Nephron progenitor cell (in vitro differentiated cells): Measurements from ENCODE around the gene POLR2H.
A peak's percentile ranks its signal among the peaks of the same experiment; 100 is the strongest.

ENCODE experiments used
- DNase-seq: peaks from one replicate; pipeline ENCODE4 v3.0.0; 2021
- H3K27ac Mint-ChIP-seq: 2 replicates; pipeline ENCODE4 v1.8.0; 2021; ENCODE audit warnings: mild to moderate bottlenecking, moderate library complexity, mixed read lengths
- H3K27me3 Mint-ChIP-seq: 2 replicates; pipeline ENCODE4 v1.8.0; 2021; ENCODE audit warnings: mild to moderate bottlenecking, low read depth, mixed read lengths; ENCODE audit not compliant: poor library complexity
- H3K36me3 Mint-ChIP-seq: 2 replicates; pipeline ENCODE4 v1.8.0; 2021; ENCODE audit warnings: low read depth, mixed read lengths
- H3K4me1 Mint-ChIP-seq: 2 replicates; pipeline ENCODE4 v1.8.0; 2021; ENCODE audit warnings: mixed read lengths
- H3K4me3 Mint-ChIP-seq: 2 replicates; pipeline ENCODE4 v1.8.0; 2021; ENCODE audit warnings: mild to moderate bottlenecking, moderate library complexity, mixed read lengths
- H3K9me3 Mint-ChIP-seq: 2 replicates; pipeline ENCODE4 v1.8.0; 2021; ENCODE audit warnings: mild to moderate bottlenecking, moderate library complexity, mixed read lengths
- TF ChIP-seq, protein P1 (sequence below): fragments of 200-600 bp; sonication (generic); IDR thresholded peaks from 2 replicates; pipeline ENCODE4 v1.5.0; 2021; ENCODE audit warnings: antibody characterized with exemption

POLR2H gene

GRCh38 chr3:184352897-184353545 lies 8.5 kb upstream of the POLR2H start:
- no peaks in the 10 kb centered on the region for H3K9me3 Mint-ChIP-seq
- no peak for DNase-seq
- TF ChIP-seq, protein P1, sequence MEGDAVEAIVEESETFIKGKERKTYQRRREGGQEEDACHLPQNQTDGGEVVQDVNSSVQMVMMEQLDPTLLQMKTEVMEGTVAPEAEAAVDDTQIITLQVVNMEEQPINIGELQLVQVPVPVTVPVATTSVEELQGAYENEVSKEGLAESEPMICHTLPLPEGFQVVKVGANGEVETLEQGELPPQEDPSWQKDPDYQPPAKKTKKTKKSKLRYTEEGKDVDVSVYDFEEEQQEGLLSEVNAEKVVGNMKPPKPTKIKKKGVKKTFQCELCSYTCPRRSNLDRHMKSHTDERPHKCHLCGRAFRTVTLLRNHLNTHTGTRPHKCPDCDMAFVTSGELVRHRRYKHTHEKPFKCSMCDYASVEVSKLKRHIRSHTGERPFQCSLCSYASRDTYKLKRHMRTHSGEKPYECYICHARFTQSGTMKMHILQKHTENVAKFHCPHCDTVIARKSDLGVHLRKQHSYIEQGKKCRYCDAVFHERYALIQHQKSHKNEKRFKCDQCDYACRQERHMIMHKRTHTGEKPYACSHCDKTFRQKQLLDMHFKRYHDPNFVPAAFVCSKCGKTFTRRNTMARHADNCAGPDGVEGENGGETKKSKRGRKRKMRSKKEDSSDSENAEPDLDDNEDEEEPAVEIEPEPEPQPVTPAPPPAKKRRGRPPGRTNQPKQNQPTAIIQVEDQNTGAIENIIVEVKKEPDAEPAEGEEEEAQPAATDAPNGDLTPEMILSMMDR = no peak
- H3K4me3 Mint-ChIP-seq = no peak overlapping the region
- peaks cover 18% of the 10 kb centered on the region for H3K36me3 Mint-ChIP-seq
- H3K27ac Mint-ChIP-seq = no peak overlapping the region
- peaks cover 3% of the 10 kb centered on the region for H3K27me3 Mint-ChIP-seq
- peaks cover 28% of the 10 kb centered on the region for H3K4me1 Mint-ChIP-seq

- TF ChIP-seq, protein P1 = no peak
- H3K27ac Mint-ChIP-seq = no peak overlapping the region
- H3K4me1 Mint-ChIP-seq = peaks cover 30% of the 10 kb centered on the region
- H3K9me3 Mint-ChIP-seq = no peaks in the 10 kb centered on the region
- peaks cover 3% of the 10 kb centered on the region for H3K27me3 Mint-ChIP-seq
- DNase-seq = no peak
- H3K4me3 Mint-ChIP-seq = no peak overlapping the region
- H3K36me3 Mint-ChIP-seq = peaks cover 18% of the 10 kb centered on the region
Observed at GRCh38 chr3:184353546-184353941, 8.0 kb upstream of the POLR2H start.

- Mint-ChIP-seq H3K9me3 (no peaks in the 10 kb centered on the region), H3K27me3 (peaks cover 3% of the 10 kb centered on the region), H3K27ac (no peak overlapping the region), H3K4me3 (no peak overlapping the region), H3K36me3 (peaks cover 18% of the 10 kb centered on the region), H3K4me1 (peaks cover 37% of the 10 kb centered on the region)
- peak; percentile 82 for DNase-seq
- TF ChIP-seq, protein P1 = peak; percentile 70
Observed at GRCh38 chr3:184354121-184354728, 7.3 kb upstream of the POLR2H start.

DNA sequence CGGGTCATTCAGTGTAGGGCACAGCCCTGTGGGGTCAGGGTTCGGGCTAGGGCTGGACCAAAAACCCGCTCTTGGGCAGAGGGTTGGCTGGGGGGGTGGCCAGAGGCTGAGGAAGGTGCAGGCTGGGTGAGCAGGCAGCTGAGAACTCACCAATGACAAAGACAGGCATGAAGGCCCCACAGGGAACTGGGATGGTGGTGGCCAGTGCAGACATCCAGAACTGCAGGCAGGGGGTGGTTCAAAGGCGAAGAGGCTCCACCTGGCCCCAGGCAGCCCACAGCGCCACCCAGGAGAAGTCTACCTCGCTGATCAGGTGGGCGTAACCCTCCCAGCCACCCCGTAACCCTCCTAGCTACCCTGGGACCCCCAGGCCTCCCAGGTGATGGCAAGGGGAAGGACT lies 6.8 kb upstream of the POLR2H start:
- TF ChIP-seq, protein P1 = no peak
- no peak for DNase-seq
- Mint-ChIP-seq H3K4me1 (peaks cover 41% of the 10 kb centered on the region), H3K27ac (no peak overlapping the region), H3K4me3 (no peak overlapping the region), H3K9me3 (no peaks in the 10 kb centered on the region), H3K27me3 (peaks cover 3% of the 10 kb centered on the region), H3K36me3 (peaks cover 18% of the 10 kb centered on the region)

DNA sequence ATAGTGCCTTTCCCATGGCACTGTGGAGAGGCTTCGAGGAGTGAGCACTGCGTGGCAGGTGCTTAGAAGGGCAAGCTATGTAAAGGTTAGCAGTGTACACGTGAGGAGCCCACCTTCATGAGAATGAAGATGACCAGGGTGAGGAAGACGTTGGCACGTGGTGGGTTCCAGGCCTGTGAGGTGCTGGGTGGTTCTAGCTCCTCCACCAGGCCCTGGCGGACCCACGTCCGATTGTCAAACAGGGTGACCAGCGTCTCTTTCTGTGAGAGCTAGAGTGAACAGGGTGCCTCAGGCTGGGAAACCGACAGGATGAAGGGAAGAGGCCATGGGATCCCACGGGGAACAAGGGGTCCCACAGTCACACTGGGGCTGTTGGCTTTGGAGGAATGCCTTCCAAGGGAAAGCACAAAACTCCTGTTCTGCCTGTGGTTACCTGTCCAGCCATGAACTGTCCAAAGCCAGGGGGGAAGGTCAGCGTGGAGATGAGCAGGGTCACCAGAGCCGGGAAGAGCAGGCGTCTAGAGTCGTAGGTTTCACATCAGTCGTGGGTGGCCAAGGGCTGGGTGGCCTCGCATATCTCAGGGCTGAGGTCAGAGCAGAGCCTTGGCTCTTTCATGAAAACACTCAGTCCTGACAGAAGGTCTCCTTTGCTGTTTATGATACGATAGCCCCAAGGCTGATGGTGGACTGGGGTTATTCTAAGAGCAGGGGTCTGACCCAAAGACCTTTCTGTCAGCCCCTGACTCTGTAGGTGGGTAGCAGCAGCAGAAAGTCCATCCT lies 6.1 kb upstream of the POLR2H start:
- peak overlapping the region; percentile 58 for H3K27ac Mint-ChIP-seq
- TF ChIP-seq, protein P1 = no peak
- H3K4me1 Mint-ChIP-seq = peaks cover 48% of the 10 kb centered on the region
- H3K9me3 Mint-ChIP-seq = no peaks in the 10 kb centered on the region
- no peak overlapping the region for H3K4me3 Mint-ChIP-seq
- no peak for DNase-seq
- peaks cover 10% of the 10 kb centered on the region for H3K27me3 Mint-ChIP-seq
- H3K36me3 Mint-ChIP-seq = peaks cover 18% of the 10 kb centered on the region
